HT1080 (cell line): Measurements from ENCODE around the gene SURF1. TPM values are rescaled to one million over a fixed set of nuclear protein-coding genes. Genes with fewer than 3 reads are reported as not detected.
A peak's percentile ranks its signal among the peaks of the same experiment; 100 is the strongest.
"Not testable (repeated sequence)": the region's sequence is repeated elsewhere in the genome, so short reads cannot be mapped to it uniquely, and the experiment has no call there.

Source experiments
- DNase-seq: peaks from one replicate; pipeline ENCODE4 v3.0.0-alpha.2; 2015; ENCODE audit warnings: low read depth
- polyA plus RNA-seq, 2 experiments: library from polyadenylated mRNA; depleted of rRNA; stranded (reverse); fragments of >200 nt; gene quantifications; 2 replicates each; pipeline ENCODE4 v1.2.3, GENCODE V29; 2015
- total RNA-seq: library from RNA; depleted of rRNA; stranded (reverse); fragments of >200 nt; shearing (Covaris generic); gene quantifications from 2 replicates; pipeline ENCODE4 v1.2.3, GENCODE V29; 2014; rRNA removed

Gene SURF1, protein sequence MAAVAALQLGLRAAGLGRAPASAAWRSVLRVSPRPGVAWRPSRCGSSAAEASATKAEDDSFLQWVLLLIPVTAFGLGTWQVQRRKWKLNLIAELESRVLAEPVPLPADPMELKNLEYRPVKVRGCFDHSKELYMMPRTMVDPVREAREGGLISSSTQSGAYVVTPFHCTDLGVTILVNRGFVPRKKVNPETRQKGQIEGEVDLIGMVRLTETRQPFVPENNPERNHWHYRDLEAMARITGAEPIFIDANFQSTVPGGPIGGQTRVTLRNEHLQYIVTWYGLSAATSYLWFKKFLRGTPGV
- total RNA-seq, result 35.3 and 40.9 TPM in 2 replicates
- polyA plus RNA-seq (2015; cell fraction: cytosol; rRNA removed), result 27.6 and 38.4 TPM in 2 replicates
- 21.6 and 31.8 TPM in 2 replicates for polyA plus RNA-seq (2015; cell fraction: nucleus; rRNA removed)

DNA sequence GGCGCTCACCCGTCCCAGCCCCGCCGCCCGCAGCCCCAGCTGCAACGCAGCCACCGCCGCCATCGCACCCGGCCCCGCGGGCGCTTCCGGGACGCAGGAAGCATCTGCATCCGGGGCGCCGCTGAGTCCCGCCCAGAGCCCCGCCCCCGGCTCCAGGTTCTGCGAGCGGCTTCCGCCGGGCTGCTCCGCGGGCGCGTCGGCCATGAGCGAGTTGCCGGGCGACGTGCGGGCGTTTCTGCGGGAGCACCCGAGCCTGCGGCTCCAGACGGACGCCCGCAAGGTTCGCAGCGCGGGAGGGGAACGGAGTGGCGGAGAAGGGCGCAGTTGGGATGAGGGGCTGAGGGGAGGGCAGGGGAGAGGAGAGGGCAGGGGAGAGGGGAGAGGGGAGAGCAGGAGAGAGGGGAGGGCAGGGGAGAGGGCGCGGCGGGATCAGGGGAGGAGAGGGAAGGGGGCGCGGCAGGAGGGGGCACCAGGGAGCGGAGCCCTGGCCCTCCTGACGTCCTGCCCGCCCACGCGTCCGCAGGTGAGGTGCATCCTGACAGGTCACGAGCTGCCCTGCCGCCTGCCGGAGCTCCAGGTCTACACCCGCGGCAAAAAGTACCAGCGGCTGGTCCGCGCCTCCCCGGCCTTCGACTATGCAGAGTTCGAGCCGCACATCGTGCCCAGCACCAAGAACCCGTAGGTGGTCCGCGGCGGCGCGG, at the start of gene SURF1, which contains the start of gene SURF2:
SURF1 (minus strand) TSS at position 97 of the 701 bp plus-strand sequence; CDS start at position 63, 34 bp downstream.
SURF2 (plus strand) TSS at position 160 of the 701 bp plus-strand sequence; CDS start at position 203, 43 bp downstream.
- DNase-seq, result peak; percentile 65

- peak; percentile 25 for DNase-seq
Measured at GRCh38 chr9:133405508-133406438, 49.5 kb upstream of the SURF1 start.

DNA sequence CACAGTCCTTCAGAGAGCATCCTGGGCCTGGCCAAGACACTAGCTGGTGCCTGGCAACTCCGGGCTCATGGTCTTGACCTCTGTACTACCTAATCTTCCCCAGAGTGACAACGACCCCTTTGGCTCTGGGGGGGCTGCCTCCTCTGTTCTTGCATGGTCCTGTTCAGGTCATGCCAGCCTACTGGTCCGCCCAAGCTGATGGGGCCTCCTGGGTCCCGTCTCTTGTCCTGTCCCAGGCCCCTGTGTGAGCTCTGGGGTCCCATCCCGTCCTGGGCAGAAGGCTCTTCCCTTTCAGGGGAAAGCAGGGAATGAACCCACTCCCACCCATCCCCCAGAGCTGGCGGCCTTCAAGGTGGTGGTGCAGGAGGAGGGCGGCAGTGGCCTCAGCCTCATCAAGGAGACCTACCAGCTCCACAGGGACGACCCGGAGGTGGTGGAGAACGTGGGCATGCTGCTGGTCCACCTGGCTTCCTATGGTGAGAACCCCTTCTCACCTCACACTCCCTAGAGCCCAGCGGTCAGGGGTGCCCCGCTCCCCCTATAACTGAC, 48.2 kb upstream of the SURF1 start:
- no peak for DNase-seq

DNA sequence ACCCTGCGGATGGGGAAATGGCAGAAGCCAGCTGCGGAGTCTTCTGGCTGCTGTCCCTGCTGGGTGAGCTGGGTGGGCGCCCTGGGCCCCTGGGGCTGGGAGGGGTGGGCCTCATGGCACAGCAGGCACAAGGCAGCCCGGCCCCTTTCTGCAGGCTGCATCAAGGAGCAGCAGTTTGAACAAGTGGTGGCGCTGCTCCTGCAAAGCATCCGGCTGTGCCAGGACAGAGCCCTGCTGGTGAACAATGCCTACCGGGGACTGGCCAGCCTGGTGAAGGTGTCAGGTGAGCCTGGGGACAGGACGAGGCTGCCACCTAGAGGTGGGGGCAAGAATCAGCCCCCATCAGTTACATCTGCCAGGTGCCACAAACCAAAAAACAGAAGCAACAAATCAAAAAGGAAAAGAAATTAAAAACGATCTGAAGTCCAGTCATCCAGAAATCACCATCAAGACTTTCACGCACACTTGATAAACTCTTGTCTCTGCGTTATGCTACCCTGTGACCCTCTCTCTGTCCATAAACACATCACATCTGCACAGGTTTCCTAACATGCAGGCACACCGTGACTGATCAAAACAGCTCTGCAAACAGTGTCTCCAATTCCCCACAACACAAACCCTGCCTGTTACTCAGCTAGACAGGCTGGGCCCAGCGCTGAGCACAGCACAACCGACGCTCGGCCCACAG, 47.6 kb upstream of the SURF1 start:
- DNase-seq, result peak; percentile 30

GRCh38 chr9:133402689-133403088, 46.4 kb upstream of the SURF1 start:
- no peak for DNase-seq

DNA sequence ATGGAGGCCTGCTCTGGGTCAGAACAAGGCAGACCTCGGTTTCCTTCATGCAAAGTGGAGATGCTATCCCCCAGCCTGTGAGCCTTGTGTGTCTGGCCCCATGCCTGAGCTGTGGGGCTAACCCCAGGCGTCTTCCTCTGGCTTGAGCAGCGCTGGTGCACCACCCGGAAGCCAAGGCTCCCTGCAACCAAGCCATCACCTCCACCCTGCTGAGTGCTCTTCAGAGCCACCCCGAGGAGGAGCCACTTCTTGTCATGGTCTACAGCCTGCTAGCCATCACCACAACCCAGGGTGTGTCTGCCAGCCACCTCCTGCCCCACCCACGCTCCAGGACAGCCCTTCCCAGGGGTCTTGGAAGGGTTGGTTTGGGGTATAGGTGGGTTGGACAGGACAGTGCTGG, 45.3 kb upstream of the SURF1 start:
- DNase-seq, result no peak

GRCh38 chr9:133400292-133400691, 44.0 kb upstream of the SURF1 start:
- no peak for DNase-seq

GRCh38 chr9:133397895-133398294, 41.6 kb upstream of the SURF1 start:
- DNase-seq, result no peak

DNA sequence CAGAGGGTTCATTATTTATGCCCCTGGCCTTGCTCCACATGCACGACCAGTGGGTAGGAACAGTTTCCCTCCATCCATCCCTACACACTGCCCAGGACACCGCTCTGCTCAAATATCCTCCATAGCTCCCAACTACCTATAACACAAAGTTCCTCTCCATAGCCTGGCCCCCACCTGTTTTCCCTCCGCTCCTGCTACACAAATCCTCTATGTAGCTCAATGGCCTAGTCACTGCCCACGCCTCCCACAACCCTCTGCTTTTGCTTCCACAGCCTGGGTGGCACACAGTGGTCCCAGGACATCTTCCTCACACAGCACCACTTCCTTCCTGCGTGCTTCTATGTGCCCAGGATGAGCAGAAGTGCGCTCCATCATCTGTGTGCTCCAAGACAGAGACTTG, 41.1 kb upstream of the SURF1 start:
- no peak for DNase-seq

GRCh38 chr9:133396952-133397351, 40.7 kb upstream of the SURF1 start:
- DNase-seq, result no peak

- DNase-seq, result no peak
Measured at GRCh38 chr9:133394687-133395271, 38.5 kb upstream of the SURF1 start.

DNA sequence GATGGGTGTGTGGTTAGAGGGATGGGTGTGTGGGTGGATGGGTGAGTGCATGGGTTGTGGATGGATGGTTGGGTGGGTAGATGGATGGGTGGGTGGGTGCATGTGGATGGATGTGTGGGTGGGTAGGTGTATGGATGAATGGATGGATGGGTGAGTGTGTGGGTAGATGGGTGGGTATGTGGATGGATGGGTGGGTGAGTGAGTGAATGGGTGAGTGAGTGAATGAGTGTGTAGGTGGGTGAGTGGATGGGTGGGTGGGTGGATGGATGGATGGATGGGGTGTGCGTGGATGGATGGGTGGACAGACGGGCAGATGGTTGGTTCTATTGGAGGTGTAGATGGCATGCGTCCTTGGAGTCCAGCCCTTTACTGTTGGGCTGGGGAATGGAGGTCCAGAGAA, 37.1 kb upstream of the SURF1 start:
- DNase-seq, result no peak

GRCh38 chr9:133392308-133392707, 36.0 kb upstream of the SURF1 start:
- not testable (repeated sequence) for DNase-seq

- DNase-seq, result not testable (repeated sequence)
Measured at GRCh38 chr9:133391449-133391848, 35.2 kb upstream of the SURF1 start.

DNA sequence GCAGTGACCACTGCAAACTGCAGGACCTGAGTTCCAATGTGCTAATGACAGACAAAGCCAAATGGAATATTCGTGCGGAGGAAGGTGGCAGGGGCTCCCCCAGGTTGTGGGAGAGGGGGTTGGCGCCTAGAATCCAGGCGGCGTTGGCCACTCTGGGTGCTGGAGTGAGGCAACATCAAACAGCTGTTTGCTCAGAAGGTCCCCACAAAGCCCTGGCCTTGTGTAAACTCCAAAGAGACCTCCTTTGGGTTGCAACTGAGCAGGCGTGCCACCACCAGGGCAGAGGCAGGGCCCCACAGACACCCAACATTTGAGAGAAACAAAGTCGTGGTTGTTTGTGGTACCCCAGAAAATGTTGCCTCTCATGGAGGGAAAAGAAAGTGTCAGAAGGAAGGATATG, 34.4 kb upstream of the SURF1 start:
- DNase-seq, result no peak

DNA sequence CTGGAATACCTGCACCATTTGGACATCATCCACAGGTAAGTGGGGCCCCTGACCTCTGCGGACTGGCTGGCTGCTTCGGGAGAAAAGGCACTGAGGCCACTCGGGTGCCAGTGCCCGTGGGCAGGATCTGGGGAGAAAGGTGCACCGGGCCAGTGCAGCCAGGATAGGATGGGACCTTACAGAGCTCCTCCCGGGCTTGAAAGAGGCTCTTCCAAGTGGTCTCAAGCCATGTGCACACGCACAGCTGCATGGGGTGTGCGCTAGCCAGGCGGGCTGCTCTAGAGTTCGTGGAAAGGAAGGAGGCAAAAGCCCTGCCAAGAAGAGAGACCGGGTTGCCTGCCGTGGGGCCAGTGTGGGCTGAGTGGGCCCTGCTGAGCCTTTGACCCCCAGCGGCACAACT, 33.3 kb upstream of the SURF1 start:
- DNase-seq, result no peak

- no peak for DNase-seq
Measured at GRCh38 chr9:133389025-133389557, 32.8 kb upstream of the SURF1 start.

DNA sequence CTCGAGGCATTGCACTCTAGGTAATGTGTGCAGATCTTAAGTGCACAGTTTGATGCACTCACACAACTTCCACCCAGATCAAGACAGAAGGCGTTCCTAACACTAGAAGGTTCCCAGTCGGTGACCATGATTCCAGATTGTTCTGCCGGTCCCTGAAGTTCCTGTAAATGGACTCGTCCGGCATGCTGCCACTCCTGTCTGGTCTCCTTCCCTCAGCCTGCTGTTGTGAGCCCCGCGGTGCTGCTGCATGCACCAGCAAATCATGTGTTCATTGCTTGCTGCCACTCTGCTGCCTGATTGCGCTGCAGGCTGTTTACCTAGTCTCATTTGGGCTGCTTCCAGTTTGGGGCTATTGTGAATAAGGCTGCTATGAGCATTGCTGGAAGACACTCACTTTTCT, 31.4 kb upstream of the SURF1 start:
- DNase-seq, result no peak

DNA sequence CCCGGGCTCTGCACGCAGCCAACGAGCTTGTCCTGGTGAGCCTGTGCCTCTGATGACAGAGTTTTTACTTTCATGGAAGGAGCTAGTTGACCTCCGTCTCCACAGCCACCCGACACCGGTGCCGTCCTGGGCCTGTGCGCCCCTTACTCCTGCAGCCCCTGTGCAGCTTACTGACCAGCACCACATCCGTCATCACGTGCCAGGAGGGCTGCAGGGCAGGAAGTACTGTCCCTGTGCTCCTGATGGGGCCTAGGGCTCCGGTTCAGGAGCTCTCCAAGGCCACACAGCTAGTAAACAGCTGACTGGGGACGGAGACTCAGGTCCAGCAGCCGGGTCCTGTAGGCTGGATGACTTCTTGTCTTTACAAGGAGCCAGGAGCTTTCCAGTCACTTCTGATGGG, 30.1 kb upstream of the SURF1 start:
- no peak for DNase-seq

DNA sequence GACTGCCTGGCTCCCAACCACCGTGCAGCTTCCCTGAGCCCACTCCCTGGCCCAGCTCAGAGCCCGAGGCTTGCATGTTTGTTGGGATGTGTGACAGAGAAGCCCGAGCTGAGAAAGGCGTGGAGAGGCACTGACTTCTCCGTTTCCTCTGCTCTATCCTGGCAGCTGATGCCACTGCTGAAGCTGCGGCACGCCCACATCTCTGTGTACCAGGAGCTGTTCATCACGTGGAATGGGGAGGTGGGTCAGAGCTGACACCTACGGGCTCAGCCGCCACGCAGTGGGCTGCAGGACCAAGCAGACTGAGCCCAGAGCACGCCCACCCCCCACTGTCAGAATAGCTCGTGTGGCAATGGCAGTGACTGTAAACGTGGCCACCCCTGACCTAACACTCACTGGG, 29.2 kb upstream of the SURF1 start:
- DNase-seq, result no peak
